ENCODE data around the gene CNPPD1.

CNPPD1 gene

DNA sequence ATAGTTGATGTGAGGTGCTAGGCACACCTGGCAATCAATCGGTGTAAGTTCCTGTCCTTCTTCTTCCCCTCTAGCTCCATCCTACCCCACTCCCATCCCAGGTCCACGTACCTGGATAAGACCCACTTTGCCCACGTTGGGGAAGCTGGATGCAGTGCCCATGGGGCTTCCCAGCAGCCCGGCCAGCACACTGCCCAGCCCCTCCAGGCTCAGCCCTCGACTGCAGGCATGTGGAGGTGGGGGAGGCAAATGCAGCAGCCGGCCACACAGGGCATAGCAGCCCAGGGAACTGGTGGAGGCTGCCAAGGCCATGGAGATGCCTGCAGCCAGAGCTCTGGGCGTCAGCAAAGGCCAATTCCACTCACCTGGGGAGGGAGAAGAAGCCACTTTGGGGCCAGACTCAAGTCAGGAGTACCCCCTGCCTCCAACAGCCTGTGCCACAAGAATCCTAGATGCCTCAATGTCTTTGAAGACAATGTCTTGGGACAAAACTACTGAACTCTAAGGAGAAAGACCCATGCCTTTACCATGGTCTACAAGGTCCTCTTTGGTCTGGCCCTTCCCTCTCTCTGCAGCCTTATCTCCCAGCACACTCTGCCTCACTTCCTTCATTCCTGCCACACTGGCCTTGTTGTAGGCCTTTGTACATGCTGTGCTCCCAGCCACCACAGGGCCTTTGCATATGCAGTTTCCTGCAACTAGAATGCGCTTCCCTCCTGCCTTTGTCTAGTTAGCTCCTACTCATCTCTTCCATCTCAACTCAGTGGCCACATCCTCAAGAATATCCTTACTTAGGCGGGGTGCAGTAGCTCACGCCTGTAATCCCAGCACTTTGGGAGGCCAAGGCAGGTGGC, 11.4 kb downstream of the CNPPD1 start:
- Mint-ChIP-seq H3K9me3 (no peaks in the 10 kb centered on the region), H3K4me3 (no peak overlapping the region), H3K36me3 (peaks cover 36 to 54% of the 10 kb centered on the region in 2 donors), H3K4me1 (peaks cover 13 to 18% of the 10 kb centered on the region in 2 donors), H3K27me3 (no peaks in the 10 kb centered on the region), H3K27ac (no peak overlapping the region)
- DNase-seq (no peak), ATAC-seq (replicated peaks) (no peak)

DNA sequence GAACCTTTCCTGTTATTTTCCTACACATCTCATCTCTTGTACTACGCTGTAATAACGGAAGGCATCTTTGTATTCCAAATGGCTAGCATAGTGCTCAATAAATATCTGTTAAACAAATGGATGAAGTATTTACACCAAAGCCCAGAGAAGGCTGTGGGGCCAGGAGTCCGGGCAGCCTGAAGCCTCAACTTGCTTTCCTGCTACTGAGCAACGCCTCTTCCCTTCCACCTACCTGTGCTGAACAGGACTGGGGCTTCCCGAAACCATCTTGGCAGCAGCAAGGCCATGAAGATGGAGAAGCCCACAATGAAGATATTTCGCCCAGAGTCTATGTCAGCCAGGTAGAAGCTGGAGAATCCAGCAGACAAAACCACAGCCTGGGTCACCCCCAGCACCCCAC, 13.6 kb downstream of the CNPPD1 start:
- H3K4me1 Mint-ChIP-seq = peaks cover 15 to 24% of the 10 kb centered on the region in 2 donors
- H3K27me3 Mint-ChIP-seq = no peaks in the 10 kb centered on the region
- peaks cover 32 to 45% of the 10 kb centered on the region in 2 donors for H3K36me3 Mint-ChIP-seq
- no peak overlapping the region for H3K4me3 Mint-ChIP-seq
- DNase-seq (no peak), ATAC-seq (replicated peaks) (no peak)
- H3K9me3 Mint-ChIP-seq = no peaks in the 10 kb centered on the region
- no peak overlapping the region for H3K27ac Mint-ChIP-seq

DNA sequence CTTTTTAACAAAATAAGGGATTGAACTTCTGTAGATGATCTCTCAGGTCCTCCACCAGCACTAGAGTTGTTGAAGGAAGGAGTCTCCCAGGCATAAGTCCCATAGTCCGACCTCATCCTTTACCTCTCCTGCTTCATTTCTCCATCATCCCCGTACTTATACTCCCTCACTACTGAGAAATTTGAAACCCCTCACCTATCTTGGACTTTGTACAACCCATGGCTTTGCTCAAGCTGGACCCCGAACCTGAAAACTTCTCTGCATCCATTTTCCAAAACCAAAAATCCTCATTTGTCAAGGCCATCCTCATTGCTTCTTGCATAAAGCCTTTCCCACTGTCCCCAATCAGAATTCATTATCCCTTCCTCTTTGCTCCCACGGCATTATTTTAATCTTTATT, 15.6 kb downstream of the CNPPD1 start:
- ATAC-seq (replicated peaks) = no peak
- peak overlapping the region; percentile 88 to 94 for H3K4me3 Mint-ChIP-seq

DNA sequence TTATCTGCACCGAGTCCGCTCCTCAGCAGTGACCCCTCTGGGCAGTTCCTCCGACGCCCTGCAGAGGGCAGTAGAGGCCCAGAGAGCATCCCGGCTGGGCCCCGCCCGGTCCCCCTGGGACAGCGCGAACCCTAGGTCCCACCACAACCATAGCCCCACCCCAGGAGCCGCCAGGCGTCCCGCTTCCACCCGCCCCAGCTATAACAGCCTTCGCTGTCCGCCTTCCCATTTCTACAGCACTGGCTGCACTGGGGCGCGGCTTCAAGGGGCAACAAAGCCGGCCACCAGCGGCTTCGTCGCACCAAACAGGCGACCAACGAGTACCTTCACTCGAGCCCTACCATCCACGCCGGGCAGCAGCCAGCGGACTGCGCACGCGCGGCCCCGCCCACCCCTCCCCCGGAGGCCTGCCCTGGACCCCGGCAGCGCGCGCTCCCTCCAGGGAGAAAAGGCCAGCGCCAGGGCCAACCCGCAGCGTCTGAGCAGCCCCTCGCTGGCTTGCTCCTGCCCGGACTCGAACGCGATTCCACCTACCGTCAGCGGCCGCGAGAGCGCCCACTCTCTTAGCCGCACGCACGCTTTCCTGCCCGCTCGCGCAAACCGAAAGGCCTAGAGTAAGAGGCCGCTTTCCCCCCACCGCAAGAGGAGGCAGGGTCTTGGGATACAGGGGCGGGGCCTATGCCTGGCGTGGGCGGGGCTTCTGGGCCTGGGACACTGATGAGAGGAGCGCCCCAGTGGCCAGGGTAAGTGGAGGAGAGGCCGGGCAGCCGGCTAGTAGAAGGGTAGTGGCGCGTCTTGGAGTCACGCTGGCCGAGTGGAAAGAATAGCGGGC, 16.3 kb downstream of the CNPPD1 start, which contains the start of gene NHEJ1:
TSS of gene NHEJ1 (minus strand) at position 630 of the 832 bp plus-strand sequence. CDS start 2,453 bp downstream, outside the sequence.
- Mint-ChIP-seq H3K4me1 (peaks cover 14 to 24% of the 10 kb centered on the region in 2 donors), H3K27ac (peak within 1 kb of the TSS; percentile 97), H3K4me3 (peak within 1 kb of the TSS; percentile 88 to 94), H3K36me3 (peaks cover 22 to 39% of the 10 kb centered on the region in 2 donors), H3K27me3 (no peaks in the 10 kb centered on the region), H3K9me3 (no peaks in the 10 kb centered on the region)
- peak; percentile 86 to 89 for ATAC-seq (replicated peaks)
- peak; percentile 91 for DNase-seq

More for the DNA sequence above, 15.6 kb downstream of the CNPPD1 start:
- H3K27ac Mint-ChIP-seq = no peak overlapping the region
- DNase-seq = no peak
- no peaks in the 10 kb centered on the region for H3K9me3 Mint-ChIP-seq
- H3K27me3 Mint-ChIP-seq = no peaks in the 10 kb centered on the region
- H3K36me3 Mint-ChIP-seq = peaks cover 28 to 46% of the 10 kb centered on the region in 2 donors
- H3K4me1 Mint-ChIP-seq = peaks cover 14 to 24% of the 10 kb centered on the region in 2 donors

DNA sequence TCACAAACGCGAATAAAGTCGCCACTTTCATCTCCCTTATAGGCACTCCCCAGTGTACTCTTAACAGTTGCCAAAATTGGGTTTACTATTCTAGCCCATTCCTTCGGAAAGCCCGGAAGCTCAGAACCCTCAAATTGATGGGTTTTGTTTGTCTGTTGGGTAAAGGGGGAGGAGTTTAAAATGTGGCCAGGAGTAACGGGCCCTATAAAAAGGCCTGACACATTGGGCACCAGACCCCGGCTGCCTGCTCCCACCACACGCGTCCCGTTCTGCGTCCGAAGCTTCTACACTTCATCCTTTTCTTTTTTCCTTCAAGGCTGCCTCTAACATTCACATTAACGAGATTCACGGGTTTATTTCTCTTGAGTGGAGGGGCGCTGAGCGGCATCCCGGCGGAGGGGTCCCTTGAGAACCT, 16.9 kb downstream of the CNPPD1 start:
- Mint-ChIP-seq H3K27ac (peak overlapping the region; percentile 97), H3K27me3 (no peaks in the 10 kb centered on the region), H3K4me1 (peaks cover 14 to 24% of the 10 kb centered on the region in 2 donors), H3K36me3 (peaks cover 19 to 33% of the 10 kb centered on the region in 2 donors), H3K4me3 (peak overlapping the region; percentile 88 to 94), H3K9me3 (no peaks in the 10 kb centered on the region)
- DNase-seq (no peak), ATAC-seq (replicated peaks) (peak; percentile 2)

DNA sequence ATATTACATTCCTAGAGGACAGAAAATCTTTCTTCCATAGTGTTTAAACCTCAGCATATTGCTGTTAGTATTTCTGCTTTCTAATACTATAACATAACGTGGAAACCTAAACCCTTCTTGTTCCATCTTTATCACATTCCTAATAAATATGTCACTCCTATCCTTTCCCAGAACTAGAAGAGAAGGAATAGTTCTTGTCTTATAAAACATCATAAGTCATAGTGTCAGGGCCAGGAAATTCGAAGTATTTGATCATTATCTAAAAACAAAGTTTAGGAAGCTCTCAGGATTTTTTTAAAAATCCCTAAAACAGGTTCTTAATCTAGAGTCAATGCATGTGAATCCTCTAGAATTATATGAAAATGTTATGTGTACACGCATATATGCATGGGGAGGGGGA, 18.1 kb downstream of the CNPPD1 start:
- Mint-ChIP-seq H3K27me3 (no peaks in the 10 kb centered on the region), H3K4me1 (peaks cover 14 to 24% of the 10 kb centered on the region in 2 donors), H3K4me3 (no peak overlapping the region), H3K9me3 (no peaks in the 10 kb centered on the region), H3K36me3 (peaks cover 13 to 26% of the 10 kb centered on the region in 2 donors), H3K27ac (no peak overlapping the region)
- no peak for ATAC-seq (replicated peaks)
- DNase-seq = no peak

DNA sequence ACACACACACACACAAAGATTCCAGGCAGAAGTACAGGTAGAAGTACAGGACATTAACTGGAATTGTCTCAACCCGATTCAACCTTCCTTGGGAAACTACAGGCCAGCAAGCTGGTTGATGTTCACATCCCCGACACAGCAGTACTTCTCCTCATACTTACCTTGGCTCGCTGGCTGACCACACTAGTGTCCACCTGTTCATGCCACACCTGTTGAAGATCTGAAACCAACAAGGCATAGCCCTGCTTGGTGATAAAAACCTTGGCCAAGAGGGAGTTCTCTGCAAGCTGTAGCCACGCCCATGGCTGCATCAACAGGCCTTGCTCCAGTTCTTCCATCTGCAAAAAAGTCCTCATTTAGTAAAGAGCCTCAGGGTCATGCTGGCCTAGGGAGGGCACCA, 18.7 kb downstream of the CNPPD1 start:
- peaks cover 11 to 25% of the 10 kb centered on the region in 2 donors for H3K36me3 Mint-ChIP-seq
- no peak for ATAC-seq (replicated peaks)
- DNase-seq = no peak
- H3K4me3 Mint-ChIP-seq = no peak overlapping the region
- no peak overlapping the region for H3K27ac Mint-ChIP-seq
- no peaks in the 10 kb centered on the region for H3K9me3 Mint-ChIP-seq
- peaks cover 14 to 24% of the 10 kb centered on the region in 2 donors for H3K4me1 Mint-ChIP-seq
- no peaks in the 10 kb centered on the region for H3K27me3 Mint-ChIP-seq

DNA sequence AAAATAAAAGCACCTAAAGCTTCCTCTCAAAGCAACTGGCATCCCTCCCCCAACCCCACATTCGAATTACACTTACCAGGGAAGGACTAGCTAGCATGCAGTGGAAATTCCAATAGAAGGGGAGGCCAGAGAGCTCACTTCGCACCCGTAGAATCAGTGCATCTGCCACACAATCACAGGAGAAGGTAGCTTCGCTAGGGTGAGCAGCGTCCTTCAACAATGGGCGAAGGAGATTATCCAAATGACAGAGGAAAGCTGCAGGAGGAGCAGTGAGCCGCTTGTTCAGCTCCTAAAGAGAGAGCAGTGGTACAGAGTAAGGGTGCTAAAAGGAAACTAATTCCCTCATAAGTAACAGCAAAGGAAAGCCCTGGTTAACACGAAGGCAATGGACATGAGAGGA, 19.3 kb downstream of the CNPPD1 start:
- H3K4me3 Mint-ChIP-seq = no peak overlapping the region
- no peak for ATAC-seq (replicated peaks)
- H3K9me3 Mint-ChIP-seq = no peaks in the 10 kb centered on the region
- H3K27ac Mint-ChIP-seq = no peak overlapping the region
- no peaks in the 10 kb centered on the region for H3K27me3 Mint-ChIP-seq
- H3K36me3 Mint-ChIP-seq = peaks cover 9 to 19% of the 10 kb centered on the region in 2 donors
- DNase-seq = no peak
- peaks cover 14 to 24% of the 10 kb centered on the region in 2 donors for H3K4me1 Mint-ChIP-seq

DNA sequence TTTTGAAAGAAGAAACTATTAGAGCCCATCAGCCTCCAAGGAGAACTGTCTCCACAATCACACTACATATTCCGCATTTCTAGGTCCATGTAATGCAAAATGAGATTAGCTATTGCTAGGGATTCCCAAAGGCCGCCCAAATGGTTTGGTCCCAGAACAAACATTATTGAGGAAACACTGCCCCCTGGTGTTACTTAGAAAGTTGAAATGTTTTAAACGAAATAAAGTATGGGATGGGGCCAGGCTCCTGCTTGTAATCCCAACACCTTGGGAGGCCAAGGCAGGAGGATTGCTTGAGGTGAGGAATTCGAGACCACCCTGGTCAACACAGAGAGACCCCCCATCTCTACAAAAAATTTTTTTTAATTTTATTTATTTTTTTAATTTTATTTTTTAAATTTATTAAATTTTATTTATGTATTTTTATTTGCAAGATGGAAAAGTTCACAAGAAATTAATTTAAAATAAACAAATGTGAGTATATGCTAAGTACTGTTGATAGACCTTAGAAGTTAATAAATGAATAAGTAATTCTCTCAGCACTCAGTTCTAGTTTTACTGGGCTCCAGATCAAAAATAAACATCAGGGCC, 21.6 kb downstream of the CNPPD1 start:
- Mint-ChIP-seq H3K27ac (no peak overlapping the region), H3K9me3 (no peaks in the 10 kb centered on the region), H3K27me3 (no peaks in the 10 kb centered on the region), H3K4me1 (peaks cover 6% of the 10 kb centered on the region in 2 donors), H3K36me3 (peaks cover 9 to 22% of the 10 kb centered on the region in 2 donors), H3K4me3 (no peak overlapping the region)
- DNase-seq (no peak), ATAC-seq (replicated peaks) (peak; percentile 29 to 46)

DNA sequence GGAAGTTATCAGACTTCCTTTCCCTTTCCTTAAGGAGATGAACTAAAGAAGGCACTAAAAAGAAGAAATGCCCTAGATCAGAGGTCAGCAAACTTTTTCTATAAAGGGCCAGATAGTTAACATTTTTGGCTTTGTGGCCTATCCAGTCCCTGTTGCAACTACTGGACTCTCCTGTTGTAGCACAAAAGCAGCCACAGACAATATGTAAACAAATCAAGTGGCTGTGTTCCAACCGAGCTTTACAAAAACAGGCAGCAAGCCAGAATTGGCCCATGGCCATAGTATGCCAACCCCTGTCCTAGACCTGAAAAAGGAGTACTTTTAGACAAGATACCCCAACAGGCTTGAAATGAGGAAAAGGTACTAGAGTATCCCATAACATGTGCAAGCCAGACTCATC, 27.1 kb downstream of the CNPPD1 start:
- no peak for DNase-seq
- Mint-ChIP-seq H3K4me1 (no peaks in the 10 kb centered on the region), H3K27me3 (no peaks in the 10 kb centered on the region), H3K27ac (no peak overlapping the region), H3K36me3 (peaks cover 15 to 33% of the 10 kb centered on the region in 2 donors), H3K4me3 (no peak overlapping the region), H3K9me3 (no peaks in the 10 kb centered on the region)
- ATAC-seq (replicated peaks) = no peak

DNA sequence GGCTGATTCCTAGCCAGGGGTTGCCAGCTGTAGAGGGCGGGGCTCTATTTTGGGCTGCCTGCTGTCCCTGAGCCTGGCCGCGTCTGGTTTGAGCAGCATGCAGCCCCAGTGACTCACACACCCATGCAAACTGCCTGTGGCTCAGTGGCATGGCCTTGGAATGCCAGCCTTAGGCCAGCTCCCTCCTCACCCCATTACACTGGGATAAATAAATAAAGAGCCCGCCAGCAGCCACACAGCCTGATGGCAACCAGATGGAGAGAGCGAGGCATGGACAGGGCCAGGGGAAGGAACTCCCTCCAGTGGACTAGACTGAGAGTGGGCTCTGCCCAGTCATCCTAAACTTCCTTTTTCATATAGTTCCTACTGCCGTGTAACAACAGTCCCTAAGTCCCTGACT, 34.4 kb downstream of the CNPPD1 start:
- peaks cover 55 to 67% of the 10 kb centered on the region in 2 donors for H3K36me3 Mint-ChIP-seq

DNA sequence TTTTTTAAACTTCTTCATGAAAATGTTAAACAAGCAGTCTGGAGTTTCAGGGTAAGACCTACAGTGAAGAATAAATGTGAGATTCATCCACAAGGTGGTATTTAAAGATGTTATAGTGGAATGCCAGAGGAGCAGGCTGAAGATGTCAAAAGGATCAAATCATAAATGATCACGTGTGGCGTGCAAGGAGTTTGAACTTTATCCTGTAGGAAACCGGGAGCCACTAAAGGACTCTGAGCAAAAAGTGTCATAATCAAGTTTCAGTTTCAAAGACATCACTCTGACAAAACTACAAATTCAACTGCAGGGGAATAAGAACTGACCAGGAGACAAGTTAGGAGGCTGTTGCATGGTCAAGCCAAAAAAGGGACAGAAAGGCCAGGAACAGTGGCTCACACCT, 36.0 kb downstream of the CNPPD1 start:
- Mint-ChIP-seq H3K36me3 (peaks cover 45 to 58% of the 10 kb centered on the region in 2 donors), H3K27me3 (no peaks in the 10 kb centered on the region), H3K9me3 (no peaks in the 10 kb centered on the region), H3K4me3 (no peak overlapping the region), H3K27ac (no peak overlapping the region), H3K4me1 (no peaks in the 10 kb centered on the region)
- DNase-seq (no peak), ATAC-seq (replicated peaks) (no peak)

More for the DNA sequence above, 34.4 kb downstream of the CNPPD1 start:
- Mint-ChIP-seq H3K27me3 (no peaks in the 10 kb centered on the region), H3K9me3 (no peaks in the 10 kb centered on the region), H3K4me1 (no peaks in the 10 kb centered on the region), H3K4me3 (no peak overlapping the region), H3K27ac (no peak overlapping the region)
- ATAC-seq (replicated peaks) (no peak), DNase-seq (no peak)

DNA sequence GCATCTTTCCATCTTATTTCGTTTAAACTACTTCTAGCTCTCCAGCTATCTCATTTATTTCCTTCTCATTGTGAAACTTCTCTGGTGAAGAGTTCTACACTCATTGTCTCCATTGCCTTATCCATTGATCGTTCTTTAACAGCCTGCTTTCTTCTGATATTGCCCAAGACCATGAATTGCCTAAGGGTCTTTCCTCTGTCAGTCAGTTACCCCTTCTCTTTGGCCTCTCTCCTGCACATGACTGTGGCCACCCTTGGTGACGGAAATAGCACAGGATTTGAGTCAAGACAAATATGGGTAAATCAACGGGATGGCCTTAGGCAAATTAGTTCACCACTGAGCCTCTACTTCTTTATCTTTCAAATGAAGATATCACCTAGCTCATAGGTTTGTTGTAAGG, 42.7 kb downstream of the CNPPD1 start:
- Mint-ChIP-seq H3K27me3 (no peaks in the 10 kb centered on the region), H3K27ac (no peak overlapping the region), H3K36me3 (peaks cover 15 to 28% of the 10 kb centered on the region in 2 donors), H3K9me3 (no peaks in the 10 kb centered on the region), H3K4me3 (no peak overlapping the region), H3K4me1 (peaks cover 4 to 11% of the 10 kb centered on the region in 2 donors)
- ATAC-seq (replicated peaks) (no peak), DNase-seq (no peak)

DNA sequence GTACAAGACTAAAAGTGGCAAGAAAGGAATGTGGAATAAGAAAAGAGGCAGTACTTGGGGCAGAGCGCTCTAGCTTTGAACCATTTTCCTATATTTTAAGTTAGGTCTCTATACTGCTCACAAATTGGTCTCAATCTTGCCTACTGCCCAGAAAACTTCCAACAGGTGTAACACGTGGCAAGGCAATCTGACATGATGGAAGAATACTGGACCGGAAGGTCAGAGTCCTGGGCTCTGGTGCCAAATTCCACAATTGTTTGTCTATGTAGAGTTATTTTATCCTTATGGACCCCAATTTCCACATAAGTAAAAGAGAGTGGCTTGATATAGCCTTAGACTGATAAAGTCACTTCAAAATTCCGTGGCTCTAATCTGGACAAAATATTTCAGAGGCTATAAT, 45.0 kb downstream of the CNPPD1 start:
- peaks cover 7 to 22% of the 10 kb centered on the region in 2 donors for H3K4me1 Mint-ChIP-seq
- H3K9me3 Mint-ChIP-seq = no peaks in the 10 kb centered on the region
- DNase-seq (no peak), ATAC-seq (replicated peaks) (no peak)
- no peaks in the 10 kb centered on the region for H3K27me3 Mint-ChIP-seq
- peaks cover 15 to 24% of the 10 kb centered on the region in 2 donors for H3K36me3 Mint-ChIP-seq
- no peak overlapping the region for H3K4me3 Mint-ChIP-seq
- H3K27ac Mint-ChIP-seq = no peak overlapping the region
